Measurements from ENCODE around the gene CHCHD4.
"Not testable (repeated sequence)": the region's sequence is repeated elsewhere in the genome, so short reads cannot be mapped to it uniquely, and the experiment has no call there.

CHCHD4 gene

DNA sequence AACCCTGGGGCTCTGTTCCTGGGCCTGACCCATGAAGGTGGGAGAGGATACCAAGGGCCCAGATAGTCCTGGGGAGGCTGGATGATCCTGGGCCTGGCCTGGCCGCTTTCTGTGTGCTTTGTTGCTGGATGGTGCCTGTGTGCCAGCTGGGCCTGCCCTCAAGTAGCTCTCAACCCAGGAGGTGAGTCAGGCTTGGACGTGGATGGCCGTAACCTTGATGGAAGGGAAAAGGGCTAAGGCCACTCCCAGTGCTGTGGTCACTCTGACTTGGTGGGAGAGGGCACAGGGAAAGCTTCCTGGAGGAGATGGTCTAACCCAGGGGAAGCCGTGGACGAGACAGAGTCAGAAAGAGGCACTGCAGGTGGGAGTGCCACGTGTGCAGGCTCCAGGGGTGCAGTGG, 9.6 kb upstream of the CHCHD4 start:
- no peak for DNase-seq (ENCODE audit: low spot score)

- no peak for DNase-seq (ENCODE audit: low spot score)
Observed at GRCh38 chr3:14133876-14134275, 9.2 kb upstream of the CHCHD4 start.

- DNase-seq (ENCODE audit: low spot score) = no peak
Observed at GRCh38 chr3:14133188-14133800, 8.6 kb upstream of the CHCHD4 start.

- DNase-seq (ENCODE audit: low spot score) = no peak
Observed at GRCh38 chr3:14132689-14133088, 8.0 kb upstream of the CHCHD4 start.

DNA sequence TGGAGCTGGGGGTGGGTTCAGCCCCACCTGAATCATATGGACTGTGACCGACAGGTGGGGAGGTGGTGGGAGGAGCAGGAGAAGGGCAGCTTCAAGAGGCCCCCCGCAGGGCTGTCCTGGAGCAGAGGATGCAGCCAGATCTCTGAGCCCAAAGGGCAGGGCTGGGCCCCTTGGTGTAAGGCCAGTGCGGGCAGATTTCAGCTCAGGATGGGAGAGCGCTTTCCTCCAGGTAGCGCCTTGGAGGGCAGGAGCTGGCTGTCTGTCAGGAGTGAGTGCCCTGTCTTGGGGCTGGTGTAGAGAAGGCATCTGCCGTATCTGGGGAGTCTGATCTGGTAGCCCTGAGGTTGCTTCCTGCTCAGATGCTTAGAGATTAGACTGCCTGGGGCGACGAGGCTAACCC, 7.5 kb upstream of the CHCHD4 start:
- DNase-seq (ENCODE audit: low spot score) = no peak

GRCh38 chr3:14131134-14131533, 6.5 kb upstream of the CHCHD4 start:
- no peak for DNase-seq (ENCODE audit: low spot score)

GRCh38 chr3:14130707-14131106, 6.0 kb upstream of the CHCHD4 start:
- no peak for DNase-seq (ENCODE audit: low spot score)

- DNase-seq (ENCODE audit: low spot score) = no peak
Observed at GRCh38 chr3:14130230-14130629, 5.6 kb upstream of the CHCHD4 start.

DNA sequence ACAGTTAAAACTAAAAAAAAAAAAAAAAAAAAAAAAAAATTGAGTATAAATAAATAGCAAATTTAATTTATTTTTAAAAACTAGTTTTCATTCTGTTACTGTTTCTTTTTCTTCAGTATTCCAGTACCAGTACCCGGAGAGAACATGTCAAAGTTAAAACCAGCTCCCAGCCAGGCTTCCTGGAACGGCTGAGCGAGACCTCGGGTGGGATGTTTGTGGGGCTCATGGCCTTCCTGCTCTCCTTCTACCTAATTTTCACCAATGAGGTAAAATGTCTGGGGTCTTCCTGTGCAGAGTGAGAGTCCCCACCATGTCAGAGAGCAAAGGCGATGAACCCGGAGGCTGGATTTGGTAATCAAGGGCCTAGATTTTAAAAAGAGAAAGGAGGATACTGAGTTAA, 4.6 kb upstream of the CHCHD4 start:
- DNase-seq (ENCODE audit: low spot score) = no peak

- no peak for DNase-seq (ENCODE audit: low spot score)
Observed at GRCh38 chr3:14128724-14129123, 4.1 kb upstream of the CHCHD4 start.

- DNase-seq (ENCODE audit: low spot score) = no peak
Observed at GRCh38 chr3:14127516-14128161, 3.0 kb upstream of the CHCHD4 start.

DNA sequence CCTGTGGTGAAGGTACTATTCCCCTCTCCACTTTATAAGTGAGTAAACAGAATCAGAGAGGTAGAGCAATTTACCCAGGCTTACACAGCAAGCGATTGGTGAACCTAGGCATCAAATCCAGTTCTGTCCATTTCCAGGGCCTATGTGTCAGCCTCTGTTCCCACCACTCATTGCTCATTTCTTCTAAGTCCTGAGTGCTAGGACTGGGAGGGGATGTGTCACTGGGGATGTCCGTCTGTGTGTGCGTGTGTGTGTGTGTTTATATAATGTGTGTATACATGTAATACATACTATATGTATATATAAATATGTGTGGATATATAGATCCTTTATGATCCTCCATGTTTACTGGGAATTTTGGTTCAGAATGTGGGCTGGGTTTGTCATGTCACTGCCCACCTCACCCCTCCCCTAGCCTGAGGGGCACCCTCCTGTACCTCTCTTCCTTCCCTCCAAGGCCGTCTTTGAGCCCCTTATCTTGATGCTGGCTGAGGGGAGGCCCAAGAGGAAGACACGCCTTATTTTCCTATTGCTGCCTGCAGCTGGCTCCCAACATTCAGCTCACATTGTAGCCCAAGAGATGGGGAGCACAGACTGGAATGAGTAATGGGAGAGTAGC, 2.3 kb upstream of the CHCHD4 start:
- DNase-seq (ENCODE audit: low spot score) = no peak

DNA sequence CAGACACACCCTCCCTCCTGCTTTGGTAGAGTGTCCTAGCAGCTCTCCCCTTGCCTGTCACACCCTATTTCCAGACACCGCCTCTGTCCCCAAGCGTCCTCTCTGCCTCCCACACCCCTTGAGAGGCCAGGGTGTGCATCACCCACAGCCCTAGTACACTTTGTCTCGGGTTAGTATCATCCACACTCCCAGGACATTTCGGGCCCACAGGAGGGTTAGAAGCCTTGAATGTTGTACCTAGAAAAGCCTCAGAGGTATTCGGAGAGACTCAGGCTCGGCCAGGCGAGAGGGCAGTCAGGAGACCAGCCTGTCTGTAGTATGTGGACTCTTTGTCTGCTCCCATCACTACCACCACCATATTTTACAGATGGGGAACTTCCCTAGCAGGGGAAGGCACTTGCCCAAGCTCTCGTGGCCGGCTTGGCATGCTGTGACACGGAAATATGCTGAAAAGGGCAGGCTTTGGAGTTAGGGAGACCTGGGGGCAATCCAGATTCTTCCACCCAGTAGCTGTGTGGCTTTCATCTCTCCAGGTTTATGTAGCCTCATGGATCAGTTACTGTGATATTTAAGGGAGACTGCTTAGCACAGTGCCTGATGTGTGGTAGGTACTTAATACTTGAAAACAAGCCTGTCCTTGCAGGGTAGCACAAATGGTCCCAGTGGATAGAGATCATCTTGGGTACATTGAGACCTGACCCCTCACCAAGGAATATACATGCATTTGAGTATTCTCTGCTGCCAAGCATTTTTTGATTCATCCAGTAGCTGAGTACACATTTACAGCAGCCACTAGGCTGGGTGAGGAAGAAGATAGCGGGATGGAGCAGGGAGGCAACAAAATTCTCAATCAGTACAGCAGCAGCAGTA, 1.6 kb upstream of the CHCHD4 start:
- DNase-seq (ENCODE audit: low spot score) = no peak

DNA sequence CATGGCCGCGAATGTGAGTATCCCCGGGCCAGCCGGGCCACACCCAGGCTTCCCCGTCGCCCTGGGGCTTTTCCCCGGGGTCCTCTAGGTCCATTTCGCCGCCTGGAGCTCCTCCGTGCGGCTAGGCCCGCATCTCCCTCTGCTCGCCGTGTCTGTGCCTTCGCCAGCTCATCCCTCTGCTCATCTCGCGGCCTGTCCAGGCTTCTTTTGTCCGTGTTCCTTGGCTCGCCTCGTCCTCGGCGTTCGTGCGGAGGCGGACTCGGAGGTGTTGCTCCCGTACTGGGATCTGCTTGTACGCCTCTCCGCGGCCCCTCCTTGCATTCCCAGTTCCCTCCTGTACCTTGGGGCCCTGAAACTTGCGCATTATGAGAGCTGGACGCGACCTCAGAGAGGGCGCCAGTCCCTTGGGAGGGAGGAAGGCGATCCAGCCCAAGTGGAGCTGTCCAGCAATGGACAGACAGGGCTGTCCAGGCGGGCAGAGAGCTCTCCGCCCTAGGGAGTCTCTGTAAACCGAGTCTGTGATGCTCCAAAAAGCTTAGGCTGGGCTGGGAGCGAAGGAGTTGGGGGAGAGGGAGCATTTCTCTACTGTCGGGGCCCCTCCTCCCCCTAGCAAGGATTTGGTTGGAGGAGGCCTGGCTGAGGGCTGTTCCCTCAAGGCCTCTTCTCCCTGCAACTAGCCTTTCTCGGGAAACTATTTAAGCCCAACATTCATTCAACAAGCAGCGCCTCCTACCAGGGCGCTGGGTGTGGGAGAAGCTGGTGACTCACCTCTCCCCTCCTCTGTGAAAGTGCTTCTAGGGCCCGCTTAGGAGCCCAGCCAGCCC, 735 bp upstream of the CHCHD4 start:
- DNase-seq (ENCODE audit: low spot score) = peak; percentile 82

DNA sequence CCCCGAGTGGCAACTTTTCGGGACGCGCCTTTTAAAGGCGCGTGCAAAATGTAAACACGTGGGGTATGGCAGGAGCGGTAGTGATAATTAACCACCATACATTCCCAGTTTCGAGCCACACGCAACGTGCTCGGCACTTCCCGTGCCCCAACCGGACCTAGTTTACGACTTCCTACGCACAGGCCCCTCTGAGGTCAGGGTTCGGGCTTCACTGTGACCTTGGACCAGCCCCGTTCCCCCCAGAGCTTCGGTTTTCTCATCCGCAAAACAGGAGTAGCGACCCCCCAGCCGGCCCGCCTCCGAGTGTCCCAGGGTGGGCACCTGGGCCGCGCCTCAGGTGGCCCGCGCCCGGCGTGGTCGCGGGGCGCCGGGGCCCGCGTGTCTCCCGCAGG, 451 bp downstream of the CHCHD4 start:
- DNase-seq (ENCODE audit: low spot score) = peak; percentile 69

DNA sequence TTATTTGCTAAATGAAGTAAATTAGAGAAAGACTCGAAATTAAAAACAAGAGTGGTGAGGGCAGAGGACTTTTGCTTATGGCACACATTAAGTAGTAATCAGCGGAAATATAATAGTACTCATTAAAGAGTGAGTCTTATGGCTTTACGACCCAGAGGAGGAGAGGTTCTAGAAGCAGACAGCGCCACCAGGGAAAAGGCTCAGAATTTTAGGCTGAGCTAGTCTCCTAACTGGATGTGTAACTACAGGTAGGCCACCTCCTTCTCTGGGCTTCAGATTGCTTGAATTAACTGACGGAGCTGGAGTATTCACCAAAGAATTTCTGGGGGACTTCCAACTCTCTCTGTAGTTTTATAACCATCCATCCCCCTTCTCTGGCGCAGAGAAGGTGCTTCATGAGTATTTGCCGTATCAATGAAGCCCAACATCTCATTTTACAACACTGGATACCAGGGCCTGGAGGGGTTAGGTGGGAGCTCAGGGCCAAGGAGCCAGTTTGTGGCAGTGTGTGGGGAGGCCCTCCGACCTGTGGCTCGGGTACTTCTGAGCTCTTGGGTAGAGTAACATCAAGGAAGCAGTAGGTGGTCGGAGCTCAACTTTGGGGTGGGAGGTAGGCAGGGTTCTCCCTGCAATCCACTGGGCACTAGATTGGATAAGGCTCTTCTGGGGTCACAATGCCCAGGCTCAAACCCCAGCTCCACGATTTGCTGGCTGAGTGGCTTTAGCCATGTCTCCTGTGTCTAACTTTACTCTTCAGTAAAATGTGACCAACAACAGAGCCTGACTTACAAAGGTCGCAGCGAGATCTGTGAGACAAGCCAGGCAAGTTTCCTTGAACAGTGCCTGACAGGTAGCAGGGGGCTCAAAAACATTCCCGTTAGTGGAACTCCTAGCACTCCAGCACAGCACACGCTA, 1.1 kb downstream of the CHCHD4 start:
- DNase-seq (ENCODE audit: low spot score) = no peak

GRCh38 chr3:14122301-14122700, 2.4 kb downstream of the CHCHD4 start:
- no peak for DNase-seq (ENCODE audit: low spot score)

DNA sequence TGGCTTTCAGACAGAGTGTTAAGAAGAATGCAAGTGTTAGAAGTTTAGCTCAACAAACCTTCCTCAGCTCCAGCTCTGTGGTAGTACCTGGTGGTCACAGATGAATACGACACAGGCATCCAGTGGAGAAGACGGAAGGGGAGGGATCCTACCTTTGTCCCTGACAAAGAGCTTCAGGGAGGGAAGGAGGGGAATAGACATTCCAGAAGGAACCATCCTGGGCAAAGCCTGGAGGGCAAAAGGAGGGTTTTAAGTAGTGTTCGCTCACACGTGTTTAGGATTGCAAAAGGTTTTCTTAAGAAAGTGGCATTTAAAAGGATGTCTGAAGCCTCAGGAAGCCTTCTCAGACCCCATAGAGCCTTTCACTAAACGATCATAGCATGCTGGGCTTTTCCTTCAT, 2.8 kb downstream of the CHCHD4 start:
- no peak for DNase-seq (ENCODE audit: low spot score)

- DNase-seq (ENCODE audit: low spot score) = not testable (repeated sequence)
Observed at GRCh38 chr3:14120921-14121448, 3.7 kb downstream of the CHCHD4 start.

GRCh38 chr3:14120111-14120920, 4.4 kb downstream of the CHCHD4 start:
- DNase-seq (ENCODE audit: low spot score) = no peak

Data from CD4-positive, alpha-beta T cell treated with Interleukin-2 at 100 ng/mL for 4 hours (primary cell).